HepG2 (cell line): ENCODE data around the gene MSMO1. TPM values are rescaled to one million over a fixed set of nuclear protein-coding genes. Genes with fewer than 3 reads are reported as not detected.

Experiments
- ATF1 ChIP-seq: IDR thresholded peaks from 2 replicates; pipeline ENCODE4 v1.6.1; 2016; ENCODE audit warnings: mild to moderate bottlenecking, control low read depth
- DMAP1 ChIP-seq: IDR thresholded peaks from 2 replicates; pipeline ENCODE4 v1.6.1; 2016
- EHMT2 ChIP-seq: fragments of 200-600 bp; sonication (generic); IDR thresholded peaks from 2 replicates; pipeline ENCODE4 v1.7.0; 2017; ENCODE audit warnings: antibody characterized with exemption, low read depth, low read length, borderline replicate concordance
- ELF1 ChIP-seq: sonication (generic); formaldehyde crosslinking; IDR thresholded peaks from 2 replicates; pipeline ENCODE4 v1.4.0; 2020; ENCODE audit warnings: missing genetic modification reagents
- EZH2 ChIP-seq: conservative IDR thresholded peaks from 2 replicates; pipeline ENCODE4 v1.6.1; 2012; ENCODE audit warnings: mild to moderate bottlenecking, low read depth, low read length, moderate library complexity
- HNRNPUL1 ChIP-seq: fragments of 200-400 bp; formaldehyde crosslinking; IDR thresholded peaks from 2 replicates; pipeline ENCODE4 v1.6.1; 2017; ENCODE audit warnings: low read depth, mild to moderate bottlenecking, low read length, moderate library complexity
- KDM5A ChIP-seq: fragments of 200-600 bp; sonication (generic); IDR thresholded peaks from 2 replicates; pipeline ENCODE4 v1.7.0; 2018; ENCODE audit warnings: antibody characterized with exemption, mild to moderate bottlenecking, low read length, borderline replicate concordance
- RBFOX2 ChIP-seq: fragments of 200-400 bp; formaldehyde crosslinking; IDR thresholded peaks from 2 replicates; pipeline ENCODE4 v1.6.1; 2017; ENCODE audit warnings: low read depth, mild to moderate bottlenecking, low read length
- SALL1 ChIP-seq: sonication (generic); formaldehyde crosslinking; IDR thresholded peaks from 2 replicates; pipeline ENCODE4 v1.8.0; 2022; ENCODE audit warnings: mild to moderate bottlenecking, missing genetic modification reagents
- SMAD1 ChIP-seq: sonication (generic); formaldehyde crosslinking; IDR thresholded peaks from 2 replicates; pipeline ENCODE4 v1.4.0; 2020; ENCODE audit warnings: missing genetic modification reagents, low read depth, mild to moderate bottlenecking, borderline replicate concordance
- ZNF136 ChIP-seq: sonication (generic); formaldehyde crosslinking; IDR thresholded peaks from 2 replicates; pipeline ENCODE4 v1.8.1; 2022; ENCODE audit warnings: low read depth, mild to moderate bottlenecking, moderate library complexity, missing genetic modification reagents
- ZNF224 ChIP-seq: sonication (generic); formaldehyde crosslinking; IDR thresholded peaks from 2 replicates; pipeline ENCODE4 v1.5.0; 2020; ENCODE audit warnings: mild to moderate bottlenecking, missing genetic modification reagents
- ZNF264 ChIP-seq: sonication (generic); formaldehyde crosslinking; IDR thresholded peaks from 2 replicates; pipeline ENCODE4 v1.4.0; 2020; ENCODE audit warnings: missing genetic modification reagents
- ZNF3 ChIP-seq: IDR thresholded peaks from 2 replicates; pipeline ENCODE4 v1.7.0; 2017; ENCODE audit warnings: inconsistent platforms
- polyA plus RNA-seq, 8 experiments: library from polyadenylated mRNA; depleted of rRNA in 3 of 8; stranded (reverse) in 7 of 8; unstranded in 1 of 8; fragments of >200 nt; fragmentation: Illumina TruSeq in 4 of 8; extraction: Trizol in 4 of 8; gene quantifications; 2 replicates each; pipeline versions ENCODE4 v1.2.1 to v1.2.3, GENCODE V29; 2011 to 2016; ENCODE audit warnings: low read depth in 4 of 8, missing spikeins in 1 of 8, mixed read lengths in 1 of 8; ENCODE audit not compliant: insufficient read depth in 1 of 8
- total RNA-seq, 5 experiments: library from RNA; depleted of rRNA; stranded (reverse); fragments of >200 nt; fragmentation: Illumina TruSeq; extraction: Trizol; gene quantifications; 2 replicates each; pipeline ENCODE4 v1.2.3, GENCODE V29; 2016; ENCODE audit warnings: low read depth in 1 of 5
- TF ChIP-seq, protein P1 (sequence below): sonication (generic); formaldehyde crosslinking; IDR thresholded peaks from 2 replicates; pipeline ENCODE4 v1.5.0; 2020; ENCODE audit warnings: missing genetic modification reagents
- TF ChIP-seq, protein P2 (sequence below): sonication (generic); formaldehyde crosslinking; IDR thresholded peaks from 2 replicates; pipeline ENCODE4 v1.9.0; 2021; ENCODE audit warnings: missing genetic modification reagents, borderline replicate concordance
- TF ChIP-seq, protein P3 (sequence below): sonication (generic); formaldehyde crosslinking; IDR thresholded peaks from 2 replicates; pipeline ENCODE4 v1.5.1; 2020; ENCODE audit warnings: missing genetic modification reagents, mild to moderate bottlenecking, borderline replicate concordance
- TF ChIP-seq, protein P4 (sequence below): IDR thresholded peaks from 2 replicates; pipeline ENCODE4 v1.6.1; 2016; ENCODE audit warnings: missing genetic modification reagents, missing compliant biosample characterization
- TF ChIP-seq, protein P5 (sequence below): sonication (generic); formaldehyde crosslinking; IDR thresholded peaks from 2 replicates; pipeline ENCODE4 v1.4.0; 2020; ENCODE audit warnings: mild to moderate bottlenecking, missing genetic modification reagents, borderline replicate concordance

The MSMO1 gene
- total and polyA plus RNA-seq, 2 of the 13 experiments (the other 11 are each of a cell fraction or from before 2014, with no cell fraction given), result 98.1 to 216 TPM

DNA sequence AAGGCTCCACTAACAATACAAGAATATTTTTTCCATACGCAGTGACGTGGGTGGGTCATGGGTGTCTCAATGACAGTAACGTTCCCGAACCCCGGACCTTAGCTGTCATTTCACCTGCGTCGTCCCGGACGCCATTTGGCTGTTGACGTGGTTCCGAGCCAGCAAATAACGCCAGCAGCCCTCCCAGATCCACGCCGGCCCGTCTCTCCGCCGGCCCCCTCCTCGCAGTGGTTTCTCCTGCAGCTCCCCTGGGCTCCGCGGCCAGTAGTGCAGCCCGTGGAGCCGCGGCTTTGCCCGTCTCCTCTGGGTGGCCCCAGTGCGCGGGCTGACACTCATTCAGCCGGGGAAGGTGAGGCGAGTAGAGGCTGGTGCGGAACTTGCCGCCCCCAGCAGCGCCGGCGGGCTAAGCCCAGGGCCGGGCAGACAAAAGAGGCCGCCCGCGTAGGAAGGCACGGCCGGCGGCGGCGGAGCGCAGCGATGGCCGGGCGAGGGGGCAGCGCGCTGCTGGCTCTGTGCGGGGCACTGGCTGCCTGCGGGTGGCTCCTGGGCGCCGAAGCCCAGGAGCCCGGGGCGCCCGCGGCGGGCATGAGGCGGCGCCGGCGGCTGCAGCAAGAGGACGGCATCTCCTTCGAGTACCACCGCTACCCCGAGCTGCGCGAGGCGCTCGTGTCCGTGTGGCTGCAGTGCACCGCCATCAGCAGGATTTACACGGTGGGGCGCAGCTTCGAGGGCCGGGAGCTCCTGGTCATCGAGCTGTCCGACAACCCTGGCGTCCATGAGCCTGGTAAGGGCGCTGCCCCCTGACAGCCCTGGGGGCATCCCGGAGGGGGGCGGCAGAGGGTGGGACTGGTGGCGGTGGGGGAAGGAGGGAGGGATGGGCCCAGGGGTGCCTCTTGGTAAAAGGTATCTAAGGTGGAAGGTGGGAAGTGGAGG is 51.5 kb downstream of the MSMO1 start, which contains the start of gene CPE (continued):
- TF ChIP-seq, protein P1, sequence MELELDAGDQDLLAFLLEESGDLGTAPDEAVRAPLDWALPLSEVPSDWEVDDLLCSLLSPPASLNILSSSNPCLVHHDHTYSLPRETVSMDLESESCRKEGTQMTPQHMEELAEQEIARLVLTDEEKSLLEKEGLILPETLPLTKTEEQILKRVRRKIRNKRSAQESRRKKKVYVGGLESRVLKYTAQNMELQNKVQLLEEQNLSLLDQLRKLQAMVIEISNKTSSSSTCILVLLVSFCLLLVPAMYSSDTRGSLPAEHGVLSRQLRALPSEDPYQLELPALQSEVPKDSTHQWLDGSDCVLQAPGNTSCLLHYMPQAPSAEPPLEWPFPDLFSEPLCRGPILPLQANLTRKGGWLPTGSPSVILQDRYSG (CRISPR knock-in tag), result no peak
- TF ChIP-seq ZNF136 (CRISPR knock-in tag) (no peak), ZNF3 (CRISPR knock-in tag) (no peak), RBFOX2 (peak; percentile 97), KDM5A (no peak), EHMT2 (no peak), EZH2 (no peak), DMAP1 (CRISPR knock-in tag) (no peak; the same call in 1 of the 2 replicates), SALL1 (CRISPR knock-in tag) (peak; percentile 96), SMAD1 (CRISPR knock-in tag) (0 out of 2 replicates have a peak, but pooled peaks have one; percentile 69), ZNF264 (CRISPR knock-in tag) (peak; percentile 43; the same call in 1 of the 2 replicates), ZNF224 (CRISPR knock-in tag) (peak; percentile 68; the same call in 1 of the 2 replicates), ATF1 (CRISPR knock-in tag) (no peak), HNRNPUL1 (no peak), ELF1 (CRISPR knock-in tag) (no peak)
- TF ChIP-seq, protein P2, sequence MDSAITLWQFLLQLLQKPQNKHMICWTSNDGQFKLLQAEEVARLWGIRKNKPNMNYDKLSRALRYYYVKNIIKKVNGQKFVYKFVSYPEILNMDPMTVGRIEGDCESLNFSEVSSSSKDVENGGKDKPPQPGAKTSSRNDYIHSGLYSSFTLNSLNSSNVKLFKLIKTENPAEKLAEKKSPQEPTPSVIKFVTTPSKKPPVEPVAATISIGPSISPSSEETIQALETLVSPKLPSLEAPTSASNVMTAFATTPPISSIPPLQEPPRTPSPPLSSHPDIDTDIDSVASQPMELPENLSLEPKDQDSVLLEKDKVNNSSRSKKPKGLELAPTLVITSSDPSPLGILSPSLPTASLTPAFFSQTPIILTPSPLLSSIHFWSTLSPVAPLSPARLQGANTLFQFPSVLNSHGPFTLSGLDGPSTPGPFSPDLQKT (CRISPR knock-in tag), result no peak
- TF ChIP-seq, protein P3, sequence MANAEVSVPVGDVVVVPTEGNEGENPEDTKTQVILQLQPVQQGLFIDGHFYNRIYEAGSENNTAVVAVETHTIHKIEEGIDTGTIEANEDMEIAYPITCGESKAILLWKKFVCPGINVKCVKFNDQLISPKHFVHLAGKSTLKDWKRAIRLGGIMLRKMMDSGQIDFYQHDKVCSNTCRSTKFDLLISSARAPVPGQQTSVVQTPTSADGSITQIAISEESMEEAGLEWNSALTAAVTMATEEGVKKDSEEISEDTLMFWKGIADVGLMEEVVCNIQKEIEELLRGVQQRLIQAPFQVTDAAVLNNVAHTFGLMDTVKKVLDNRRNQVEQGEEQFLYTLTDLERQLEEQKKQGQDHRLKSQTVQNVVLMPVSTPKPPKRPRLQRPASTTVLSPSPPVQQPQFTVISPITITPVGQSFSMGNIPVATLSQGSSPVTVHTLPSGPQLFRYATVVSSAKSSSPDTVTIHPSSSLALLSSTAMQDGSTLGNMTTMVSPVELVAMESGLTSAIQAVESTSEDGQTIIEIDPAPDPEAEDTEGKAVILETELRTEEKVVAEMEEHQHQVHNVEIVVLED (CRISPR knock-in tag), result peak; percentile 49; the same call in 1 of the 2 replicates
- TF ChIP-seq, protein P4, sequence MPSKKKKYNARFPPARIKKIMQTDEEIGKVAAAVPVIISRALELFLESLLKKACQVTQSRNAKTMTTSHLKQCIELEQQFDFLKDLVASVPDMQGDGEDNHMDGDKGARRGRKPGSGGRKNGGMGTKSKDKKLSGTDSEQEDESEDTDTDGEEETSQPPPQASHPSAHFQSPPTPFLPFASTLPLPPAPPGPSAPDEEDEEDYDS (CRISPR knock-in tag), result peak; percentile 83
- TF ChIP-seq, protein P5, sequence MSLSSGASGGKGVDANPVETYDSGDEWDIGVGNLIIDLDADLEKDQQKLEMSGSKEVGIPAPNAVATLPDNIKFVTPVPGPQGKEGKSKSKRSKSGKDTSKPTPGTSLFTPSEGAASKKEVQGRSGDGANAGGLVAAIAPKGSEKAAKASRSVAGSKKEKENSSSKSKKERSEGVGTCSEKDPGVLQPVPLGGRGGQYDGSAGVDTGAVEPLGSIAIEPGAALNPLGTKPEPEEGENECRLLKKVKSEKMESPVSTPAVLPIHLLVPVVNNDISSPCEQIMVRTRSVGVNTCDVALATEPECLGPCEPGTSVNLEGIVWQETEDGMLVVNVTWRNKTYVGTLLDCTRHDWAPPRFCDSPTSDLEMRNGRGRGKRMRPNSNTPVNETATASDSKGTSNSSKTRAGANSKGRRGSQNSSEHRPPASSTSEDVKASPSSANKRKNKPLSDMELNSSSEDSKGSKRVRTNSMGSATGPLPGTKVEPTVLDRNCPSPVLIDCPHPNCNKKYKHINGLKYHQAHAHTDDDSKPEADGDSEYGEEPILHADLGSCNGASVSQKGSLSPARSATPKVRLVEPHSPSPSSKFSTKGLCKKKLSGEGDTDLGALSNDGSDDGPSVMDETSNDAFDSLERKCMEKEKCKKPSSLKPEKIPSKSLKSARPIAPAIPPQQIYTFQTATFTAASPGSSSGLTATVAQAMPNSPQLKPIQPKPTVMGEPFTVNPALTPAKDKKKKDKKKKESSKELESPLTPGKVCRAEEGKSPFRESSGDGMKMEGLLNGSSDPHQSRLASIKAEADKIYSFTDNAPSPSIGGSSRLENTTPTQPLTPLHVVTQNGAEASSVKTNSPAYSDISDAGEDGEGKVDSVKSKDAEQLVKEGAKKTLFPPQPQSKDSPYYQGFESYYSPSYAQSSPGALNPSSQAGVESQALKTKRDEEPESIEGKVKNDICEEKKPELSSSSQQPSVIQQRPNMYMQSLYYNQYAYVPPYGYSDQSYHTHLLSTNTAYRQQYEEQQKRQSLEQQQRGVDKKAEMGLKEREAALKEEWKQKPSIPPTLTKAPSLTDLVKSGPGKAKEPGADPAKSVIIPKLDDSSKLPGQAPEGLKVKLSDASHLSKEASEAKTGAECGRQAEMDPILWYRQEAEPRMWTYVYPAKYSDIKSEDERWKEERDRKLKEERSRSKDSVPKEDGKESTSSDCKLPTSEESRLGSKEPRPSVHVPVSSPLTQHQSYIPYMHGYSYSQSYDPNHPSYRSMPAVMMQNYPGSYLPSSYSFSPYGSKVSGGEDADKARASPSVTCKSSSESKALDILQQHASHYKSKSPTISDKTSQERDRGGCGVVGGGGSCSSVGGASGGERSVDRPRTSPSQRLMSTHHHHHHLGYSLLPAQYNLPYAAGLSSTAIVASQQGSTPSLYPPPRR (CRISPR knock-in tag), result peak; percentile 65; the same call in 1 of the 2 replicates
